ENCODE data around the gene TPK1.
"Not testable (repeated sequence)": the region's sequence is repeated elsewhere in the genome, so short reads cannot be mapped to it uniquely, and the experiment has no call there.

The TPK1 gene

GRCh38 chr7:144822223-144822622 lies 13.6 kb downstream of the TPK1 start:
- DNase-seq (ENCODE audit: low spot score): no peak

- DNase-seq (ENCODE audit: low spot score): no peak
These were observed 14.8 kb downstream of the TPK1 start for GRCh38 chr7:144821067-144821466.

GRCh38 chr7:144820552-144820951 lies 15.3 kb downstream of the TPK1 start:
- no peak for DNase-seq (ENCODE audit: low spot score)

GRCh38 chr7:144819566-144819965 lies 16.3 kb downstream of the TPK1 start:
- no peak for DNase-seq (ENCODE audit: low spot score)

- no peak for DNase-seq (ENCODE audit: low spot score)
These were observed 17.3 kb downstream of the TPK1 start for GRCh38 chr7:144818511-144818910.

GRCh38 chr7:144817001-144817400 lies 18.9 kb downstream of the TPK1 start:
- DNase-seq (ENCODE audit: low spot score): no peak

- DNase-seq (ENCODE audit: low spot score): no peak
These were observed 21.6 kb downstream of the TPK1 start for GRCh38 chr7:144814299-144814698.

- no peak for DNase-seq (ENCODE audit: low spot score)
These were observed 23.2 kb downstream of the TPK1 start for GRCh38 chr7:144812379-144813283.

- DNase-seq (ENCODE audit: low spot score): no peak
These were observed 30.1 kb downstream of the TPK1 start for GRCh38 chr7:144805627-144806239.

- DNase-seq (ENCODE audit: low spot score): not testable (repeated sequence)
These were observed 35.0 kb downstream of the TPK1 start for GRCh38 chr7:144800678-144801436.

GRCh38 chr7:144796919-144797318 lies 38.9 kb downstream of the TPK1 start:
- DNase-seq (ENCODE audit: low spot score): no peak

- DNase-seq (ENCODE audit: low spot score): no peak
These were observed 43.8 kb downstream of the TPK1 start for GRCh38 chr7:144792050-144792449.

GRCh38 chr7:144791488-144791887 lies 44.4 kb downstream of the TPK1 start:
- no peak for DNase-seq (ENCODE audit: low spot score)

- no peak for DNase-seq (ENCODE audit: low spot score)
These were observed 48.7 kb downstream of the TPK1 start for GRCh38 chr7:144787127-144787526.

GRCh38 chr7:144786522-144786921 lies 49.3 kb downstream of the TPK1 start:
- DNase-seq (ENCODE audit: low spot score): no peak

GRCh38 chr7:144786079-144786478 lies 49.8 kb downstream of the TPK1 start:
- DNase-seq (ENCODE audit: low spot score): no peak

GRCh38 chr7:144785521-144785920 lies 50.3 kb downstream of the TPK1 start:
- DNase-seq (ENCODE audit: low spot score): no peak

GRCh38 chr7:144784943-144785342 lies 50.9 kb downstream of the TPK1 start:
- no peak for DNase-seq (ENCODE audit: low spot score)

GRCh38 chr7:144784441-144784840 lies 51.4 kb downstream of the TPK1 start:
- DNase-seq (ENCODE audit: low spot score): no peak

GRCh38 chr7:144782883-144783282 lies 53.0 kb downstream of the TPK1 start:
- no peak for DNase-seq (ENCODE audit: low spot score)

GRCh38 chr7:144780071-144780608 lies 55.7 kb downstream of the TPK1 start:
- DNase-seq (ENCODE audit: low spot score): no peak

- not testable (repeated sequence) for DNase-seq (ENCODE audit: low spot score)
These were observed 58.0 kb downstream of the TPK1 start for GRCh38 chr7:144777889-144778288.

All from HuH-7.5 (cell line).